Measurements from ENCODE around the gene CAD.

DNA sequence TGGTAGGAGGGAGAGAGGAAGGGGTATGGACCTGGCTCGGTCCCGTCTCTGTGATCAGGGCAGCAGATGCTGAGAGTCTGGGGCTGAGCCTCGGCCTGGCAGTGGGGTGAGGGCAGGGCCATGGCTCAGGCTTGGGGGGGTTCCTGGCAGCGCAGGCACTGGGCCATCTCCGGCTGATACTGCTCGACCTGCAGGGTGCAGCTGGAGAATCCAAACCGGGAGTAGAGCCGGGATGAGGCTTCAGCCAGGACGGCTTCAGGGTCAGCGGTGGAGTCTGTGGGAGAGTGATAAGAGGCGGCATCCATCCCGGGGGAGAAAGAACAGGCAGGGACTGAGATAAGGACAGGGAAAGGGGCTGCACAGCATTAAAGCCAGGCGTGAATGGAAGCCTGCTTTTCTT lies 38.0 kb downstream of the CAD start:
- TF ChIP-seq, protein P1, sequence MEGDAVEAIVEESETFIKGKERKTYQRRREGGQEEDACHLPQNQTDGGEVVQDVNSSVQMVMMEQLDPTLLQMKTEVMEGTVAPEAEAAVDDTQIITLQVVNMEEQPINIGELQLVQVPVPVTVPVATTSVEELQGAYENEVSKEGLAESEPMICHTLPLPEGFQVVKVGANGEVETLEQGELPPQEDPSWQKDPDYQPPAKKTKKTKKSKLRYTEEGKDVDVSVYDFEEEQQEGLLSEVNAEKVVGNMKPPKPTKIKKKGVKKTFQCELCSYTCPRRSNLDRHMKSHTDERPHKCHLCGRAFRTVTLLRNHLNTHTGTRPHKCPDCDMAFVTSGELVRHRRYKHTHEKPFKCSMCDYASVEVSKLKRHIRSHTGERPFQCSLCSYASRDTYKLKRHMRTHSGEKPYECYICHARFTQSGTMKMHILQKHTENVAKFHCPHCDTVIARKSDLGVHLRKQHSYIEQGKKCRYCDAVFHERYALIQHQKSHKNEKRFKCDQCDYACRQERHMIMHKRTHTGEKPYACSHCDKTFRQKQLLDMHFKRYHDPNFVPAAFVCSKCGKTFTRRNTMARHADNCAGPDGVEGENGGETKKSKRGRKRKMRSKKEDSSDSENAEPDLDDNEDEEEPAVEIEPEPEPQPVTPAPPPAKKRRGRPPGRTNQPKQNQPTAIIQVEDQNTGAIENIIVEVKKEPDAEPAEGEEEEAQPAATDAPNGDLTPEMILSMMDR (IDR thresholded peaks at IDR 0.05): no peak
- no peak for TF ChIP-seq EZH2 (IDR thresholded peaks at IDR 0.05; ENCODE audit: borderline replicate concordance, insufficient read depth, low read depth, low read length, poor library complexity, severe bottlenecking)

All from B cell (primary cell).